Smooth muscle cell of the brain vasculature (primary cell): ENCODE data around the gene ILDR2.
A peak's percentile ranks its signal among the peaks of the same experiment; 100 is the strongest.
"Not testable (repeated sequence)": the region's sequence is repeated elsewhere in the genome, so short reads cannot be mapped to it uniquely, and the experiment has no call there.

ENCODE experiments used
- DNase-seq: peaks from one replicate; pipeline ENCODE4 v3.0.0-alpha.2; 2012; ENCODE audit warnings: low read depth, low spot score

ILDR2 gene

DNA sequence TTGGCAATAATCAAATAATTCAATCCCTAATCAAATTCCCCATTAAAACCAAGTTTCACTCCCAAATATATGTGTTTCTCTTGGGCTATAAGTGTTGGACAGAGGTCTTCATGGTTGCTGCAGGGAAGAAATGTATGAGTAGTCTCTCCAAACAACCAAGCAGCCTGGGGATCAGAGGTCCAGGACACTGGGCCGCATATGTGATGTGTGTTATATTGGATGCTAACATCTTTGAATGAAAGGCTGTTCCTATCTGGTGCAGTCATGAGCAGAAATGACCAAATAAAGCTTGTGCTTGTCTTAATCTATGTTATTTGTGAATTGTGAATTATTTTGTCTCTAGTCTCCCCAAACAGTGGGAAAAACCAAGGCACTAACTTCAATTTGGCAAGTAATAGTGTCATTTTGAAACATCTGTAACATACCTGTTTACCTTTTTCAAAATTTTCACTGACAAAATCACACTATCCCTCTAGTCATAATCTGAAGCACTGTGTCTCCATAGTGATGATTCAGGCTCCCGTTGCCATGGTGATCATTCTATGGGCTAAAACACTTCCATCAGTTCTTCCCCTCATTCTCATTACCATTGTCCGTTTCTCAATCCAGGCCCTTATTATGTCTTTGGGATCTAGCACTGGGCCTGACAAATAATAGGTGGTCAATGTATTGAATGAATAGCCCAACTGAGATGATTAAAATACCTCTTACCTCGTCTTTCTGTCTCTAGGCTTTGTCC is 86.8 kb downstream of the ILDR2 start:
- no peak for DNase-seq

DNA sequence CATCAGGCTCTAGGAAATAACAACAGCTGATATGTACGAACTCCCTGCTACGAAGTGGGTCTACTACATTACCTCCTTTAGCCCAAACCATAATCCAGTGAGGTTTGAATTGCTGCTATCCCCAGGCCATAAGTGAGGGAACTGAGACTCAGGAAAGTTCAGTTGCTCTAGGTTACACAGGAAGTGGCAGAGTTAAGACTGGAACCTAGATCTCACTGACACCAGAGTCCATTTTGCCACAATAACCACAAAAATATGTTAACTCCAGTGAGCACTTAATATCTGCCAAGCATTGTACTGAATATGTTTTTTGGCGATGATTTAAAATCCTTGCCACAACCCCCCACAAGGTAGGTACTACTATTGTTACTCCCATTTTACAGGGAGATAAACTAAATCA is 90.4 kb downstream of the ILDR2 start:
- no peak for DNase-seq

DNA sequence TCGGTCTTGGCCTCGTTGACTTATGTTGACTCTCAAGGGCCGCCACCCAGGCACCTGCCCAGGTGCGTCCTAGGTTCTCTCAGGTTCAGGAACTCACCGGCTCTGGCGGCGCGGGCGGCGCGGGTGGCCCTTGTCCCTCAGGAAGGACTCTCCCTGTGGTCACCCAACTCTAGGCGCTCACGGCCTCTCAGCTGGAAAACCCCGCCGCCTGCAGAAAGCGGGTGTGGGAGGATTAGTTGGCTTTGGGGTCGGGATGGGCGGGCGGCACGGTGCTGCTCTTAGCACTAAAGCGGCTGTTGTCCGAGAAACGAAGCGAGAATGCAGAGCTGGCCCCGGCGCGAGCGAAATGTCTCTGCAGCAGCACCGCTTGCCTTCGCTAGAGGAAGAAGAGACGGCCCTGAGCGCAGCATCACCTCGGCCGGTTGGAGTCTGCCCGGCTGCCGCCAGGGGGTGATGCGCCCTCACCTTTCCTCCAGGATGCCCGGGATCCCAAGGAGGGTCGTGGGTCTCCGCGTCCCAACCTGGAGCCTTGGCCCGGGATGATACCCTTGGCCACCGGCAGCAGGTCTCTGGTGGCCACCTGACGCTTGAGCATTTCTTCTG is 91.2 kb downstream of the ILDR2 start:
- DNase-seq: no peak

DNA sequence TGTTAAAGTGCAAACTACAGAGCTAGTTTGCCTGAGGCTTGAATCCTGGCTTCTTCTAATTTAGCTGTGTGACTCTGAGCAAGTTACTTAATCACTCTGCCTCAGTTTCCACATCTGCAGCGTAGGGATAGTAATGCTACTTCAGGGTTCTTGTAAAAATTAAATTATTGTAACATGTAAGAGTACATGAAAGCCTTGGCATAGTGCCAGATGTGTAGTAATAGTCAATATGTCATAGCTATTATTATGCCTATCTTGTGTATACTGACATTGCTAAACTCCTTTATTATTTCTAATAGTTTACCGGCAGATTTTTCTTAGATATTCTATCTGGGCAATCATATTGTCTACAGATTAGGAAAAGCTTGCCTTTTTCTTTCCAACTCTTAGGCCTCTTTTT is 92.4 kb downstream of the ILDR2 start:
- DNase-seq: no peak

DNA sequence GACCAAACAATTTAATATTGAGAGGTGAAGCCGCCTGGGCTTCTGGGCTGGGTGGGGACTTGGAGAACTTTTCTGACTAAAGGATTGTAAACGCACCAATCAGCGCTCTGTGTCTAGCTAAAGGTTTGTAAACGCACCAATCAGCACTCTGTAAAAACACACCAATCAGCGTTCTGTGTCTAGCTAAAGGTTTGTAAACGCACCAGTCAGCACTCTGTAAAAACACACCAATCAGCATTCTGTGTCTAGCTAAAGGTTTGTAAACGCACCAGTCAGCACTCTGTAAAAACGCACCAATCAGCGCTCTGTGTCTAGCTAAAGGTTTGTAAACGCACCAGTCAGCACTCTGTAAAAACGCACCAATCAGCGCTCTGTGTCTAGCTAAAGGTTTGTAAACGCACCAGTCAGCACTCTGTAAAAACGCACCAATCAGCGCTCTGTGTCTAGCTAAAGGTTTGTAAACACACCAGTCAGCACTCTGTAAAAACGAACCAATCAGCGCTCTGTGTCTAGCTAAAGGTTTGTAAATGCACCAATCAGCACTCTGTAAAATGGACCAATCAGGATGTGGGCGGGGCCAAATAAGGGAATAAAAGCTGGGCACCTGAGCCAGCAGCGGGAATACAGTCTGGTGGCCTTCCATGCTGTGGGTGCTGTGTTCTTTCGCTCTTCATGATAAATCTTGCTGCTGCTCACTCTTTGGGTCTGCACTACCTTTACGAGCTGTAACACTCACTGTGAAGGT is 97.0 kb downstream of the ILDR2 start:
- not testable (repeated sequence) for DNase-seq

DNA sequence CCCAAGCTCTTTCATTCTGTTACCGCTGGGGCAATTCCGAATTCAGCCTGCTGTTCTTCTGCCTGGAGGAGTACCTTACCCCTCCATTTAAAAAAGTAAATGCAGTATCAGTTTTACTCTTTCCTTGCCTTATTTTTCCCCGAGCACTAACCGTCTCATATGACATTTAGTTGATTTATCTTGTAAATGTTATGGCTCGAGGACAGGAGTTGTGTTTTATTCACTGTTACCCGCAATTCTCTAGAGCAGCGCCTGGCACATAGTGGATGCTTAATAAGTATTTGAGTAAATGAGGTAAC is 98.9 kb downstream of the ILDR2 start:
- no peak for DNase-seq

DNA sequence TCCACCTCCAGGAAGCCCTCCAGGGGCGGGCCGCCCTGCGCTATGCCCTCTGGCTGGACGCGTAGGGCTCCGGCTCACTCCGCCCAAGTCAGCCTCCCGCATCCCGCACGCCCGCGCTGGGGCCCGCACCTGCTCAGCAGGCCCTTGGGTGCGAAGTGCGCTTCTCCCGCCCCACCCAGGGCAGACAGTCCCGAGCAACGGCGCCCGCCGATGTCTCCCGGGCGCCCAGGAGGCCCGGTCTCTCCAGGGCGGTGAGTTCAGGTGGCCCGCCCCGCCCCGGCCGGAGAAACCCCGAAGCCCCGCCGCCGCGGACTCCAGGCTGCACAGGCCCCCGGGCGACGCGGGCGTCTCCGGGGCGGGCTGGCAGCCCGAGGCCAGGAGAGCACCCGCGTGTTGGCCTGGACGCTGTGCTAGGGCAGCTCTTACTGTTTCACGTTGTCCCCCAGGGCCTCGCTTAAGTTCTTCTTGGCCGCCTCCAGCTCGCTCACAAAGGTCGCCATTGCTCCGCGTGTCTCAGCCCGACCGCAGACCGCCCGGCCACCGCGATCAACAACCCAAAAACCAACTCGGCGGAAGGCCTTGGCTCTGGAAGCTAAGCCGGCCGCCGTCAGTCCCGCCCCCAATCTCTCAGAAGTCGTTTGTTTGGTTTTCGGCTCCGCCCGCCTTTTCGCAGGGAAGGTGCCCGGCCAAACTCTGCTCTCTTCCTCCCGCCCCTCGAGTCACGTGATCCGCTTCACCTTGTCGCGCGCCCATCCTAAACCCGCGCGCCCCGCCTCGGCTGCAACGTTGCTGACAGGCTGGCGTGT is 99.4 kb downstream of the ILDR2 start, which contains the start of gene TADA1:
TADA1 (minus strand) TSS at position 531 of the 806 bp plus-strand sequence; CDS start at position 500, 31 bp downstream.
- DNase-seq: peak; percentile 91

DNA sequence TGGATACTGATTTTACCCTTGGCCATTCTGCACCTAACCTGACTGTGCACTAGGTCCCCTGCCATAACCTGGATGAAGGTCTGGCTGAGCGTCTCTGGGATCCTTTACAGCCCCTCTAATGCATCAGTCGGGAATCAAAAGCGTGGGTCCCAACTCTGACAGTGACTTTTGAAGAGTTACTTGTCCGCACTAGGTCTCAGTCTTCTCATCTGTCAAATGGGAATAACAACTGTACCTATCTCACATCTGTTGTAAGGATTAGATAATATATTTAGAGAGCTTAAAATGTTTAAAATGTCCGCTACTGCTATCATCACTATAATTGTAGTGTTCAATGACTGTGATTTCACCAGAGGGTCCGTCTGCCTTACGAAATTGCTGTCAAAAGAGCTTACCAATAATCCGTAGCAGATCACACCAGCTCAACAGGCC is 100.0 kb downstream of the ILDR2 start:
- no peak for DNase-seq

DNA sequence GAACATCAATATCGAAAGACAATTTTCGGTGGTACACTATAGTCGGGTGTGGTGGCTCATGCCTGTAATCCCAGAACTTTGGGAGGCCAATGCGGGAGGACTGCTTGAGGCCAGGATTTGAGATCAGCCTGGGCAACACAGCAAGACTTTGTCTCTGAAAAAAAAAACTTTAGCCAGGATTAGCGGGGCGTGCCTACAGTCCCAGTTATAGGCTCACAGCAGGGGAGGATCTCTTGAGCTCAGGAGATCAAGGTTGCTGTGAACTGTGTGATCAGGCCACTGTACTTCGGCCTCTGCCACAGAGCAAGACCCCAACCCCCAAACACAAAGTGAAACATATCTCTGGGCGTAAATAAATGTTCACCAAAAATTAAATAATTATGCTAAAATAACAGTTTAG is 100.9 kb downstream of the ILDR2 start:
- DNase-seq: no peak

DNA sequence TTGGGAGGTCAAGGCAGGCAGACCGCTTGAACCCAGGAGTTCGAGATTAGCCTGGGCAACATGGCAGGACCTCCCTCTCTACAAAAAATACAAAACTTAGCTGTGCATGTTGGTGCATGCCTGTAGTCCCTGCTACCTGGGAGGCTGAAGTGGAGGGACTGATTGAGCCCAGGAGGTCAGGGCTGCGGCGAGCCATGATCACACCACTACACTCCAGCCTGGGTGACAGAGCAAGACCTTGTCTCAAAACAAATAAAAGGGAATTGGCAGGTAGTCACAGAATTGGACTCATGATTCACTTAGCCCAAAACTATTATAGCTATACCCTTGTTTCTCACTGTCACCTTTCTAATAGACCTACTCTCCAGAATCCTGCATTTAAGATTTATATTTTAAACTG is 104.8 kb downstream of the ILDR2 start:
- no peak for DNase-seq

DNA sequence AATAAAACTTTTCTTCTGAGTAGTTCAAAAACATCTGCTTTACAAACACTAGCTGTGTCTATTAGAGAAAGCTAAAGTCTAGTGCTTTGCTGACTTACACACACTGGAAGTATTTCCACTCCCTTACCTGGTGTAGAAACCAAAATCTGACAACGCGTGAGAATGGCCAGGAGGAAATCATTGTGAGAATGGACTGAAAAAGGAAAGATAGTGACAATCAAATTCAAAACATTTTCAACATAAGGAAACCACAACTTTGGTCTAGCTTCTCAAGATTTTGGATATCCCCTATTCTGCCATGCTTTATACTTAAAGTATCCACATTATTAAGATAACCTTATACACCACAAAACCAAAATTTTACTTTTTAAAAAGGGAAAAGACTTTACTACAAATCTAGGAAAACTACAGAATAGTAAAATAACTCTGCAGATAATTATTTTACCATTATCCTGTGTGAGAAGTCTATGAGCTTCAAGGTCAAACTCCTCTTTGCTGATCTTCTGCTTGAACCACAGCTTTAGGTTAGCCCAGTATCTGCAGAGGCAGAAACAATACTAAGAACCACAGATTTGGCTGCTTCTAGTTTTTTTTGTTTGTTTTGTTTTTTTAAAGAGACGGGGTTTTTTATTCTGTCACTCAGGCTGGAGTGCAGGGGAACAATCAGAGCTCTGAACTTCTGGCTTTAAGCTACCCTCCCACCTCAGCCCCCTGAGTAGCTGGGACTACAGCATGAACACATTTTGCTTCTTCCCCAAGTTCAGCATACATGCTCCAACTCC is 105.8 kb downstream of the ILDR2 start:
- no peak for DNase-seq

DNA sequence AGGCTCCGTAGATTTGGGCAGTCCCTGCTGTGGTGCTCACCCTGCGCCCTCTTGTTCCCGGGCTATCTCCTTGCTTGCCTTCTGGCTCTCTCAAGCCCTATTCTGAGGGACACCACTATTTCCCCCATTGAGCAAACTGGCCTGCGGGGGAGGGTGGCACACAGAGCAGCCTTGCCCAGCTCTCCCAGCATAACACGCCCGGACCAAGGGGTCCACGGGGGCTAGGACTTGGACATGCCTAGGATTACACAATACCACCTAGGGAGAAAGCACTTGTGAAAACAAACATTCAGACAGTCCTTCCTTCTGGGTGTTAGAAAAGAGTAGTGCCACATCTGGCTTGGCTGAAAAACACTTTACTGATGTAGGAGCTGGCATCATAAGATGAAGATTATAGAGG is 106.7 kb downstream of the ILDR2 start:
- no peak for DNase-seq

DNA sequence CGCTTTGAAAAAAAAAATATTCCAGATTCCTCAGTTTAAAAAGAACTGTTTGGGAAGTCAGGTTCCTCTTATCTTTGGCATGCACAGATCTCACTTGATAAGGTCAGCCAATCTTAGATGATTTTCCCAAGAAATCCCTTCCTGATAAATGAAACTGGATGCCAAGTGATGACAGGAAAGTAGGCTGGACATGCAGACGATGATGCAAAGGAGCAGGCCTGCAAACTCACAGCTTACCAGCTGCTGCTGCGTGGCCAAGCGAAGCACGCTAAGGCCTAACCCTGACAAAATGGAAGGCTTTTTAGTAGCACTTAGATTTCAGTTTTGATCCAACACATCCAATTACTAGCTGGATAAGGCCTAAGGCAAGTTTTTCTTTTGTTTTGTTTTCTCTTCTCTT is 109.4 kb downstream of the ILDR2 start:
- DNase-seq: no peak

DNA sequence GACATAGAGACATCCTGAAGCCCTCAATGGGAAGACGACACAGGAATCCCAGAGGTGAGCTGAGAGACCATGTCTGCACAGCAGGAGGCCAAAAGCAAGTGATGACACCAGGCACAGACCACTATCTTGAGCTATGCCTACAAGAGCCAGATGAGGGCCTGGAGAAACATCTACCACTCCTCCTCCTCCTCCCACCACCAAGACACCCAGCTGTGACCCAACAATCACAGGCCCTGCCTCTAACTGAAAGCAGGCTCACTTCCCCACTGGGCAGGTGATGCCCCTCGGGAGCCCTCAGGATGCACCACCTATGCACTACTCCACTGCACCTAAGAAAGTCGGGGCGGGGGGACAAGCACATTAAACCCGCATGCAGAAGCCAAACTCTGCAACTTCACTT is 115.7 kb downstream of the ILDR2 start:
- DNase-seq: no peak

DNA sequence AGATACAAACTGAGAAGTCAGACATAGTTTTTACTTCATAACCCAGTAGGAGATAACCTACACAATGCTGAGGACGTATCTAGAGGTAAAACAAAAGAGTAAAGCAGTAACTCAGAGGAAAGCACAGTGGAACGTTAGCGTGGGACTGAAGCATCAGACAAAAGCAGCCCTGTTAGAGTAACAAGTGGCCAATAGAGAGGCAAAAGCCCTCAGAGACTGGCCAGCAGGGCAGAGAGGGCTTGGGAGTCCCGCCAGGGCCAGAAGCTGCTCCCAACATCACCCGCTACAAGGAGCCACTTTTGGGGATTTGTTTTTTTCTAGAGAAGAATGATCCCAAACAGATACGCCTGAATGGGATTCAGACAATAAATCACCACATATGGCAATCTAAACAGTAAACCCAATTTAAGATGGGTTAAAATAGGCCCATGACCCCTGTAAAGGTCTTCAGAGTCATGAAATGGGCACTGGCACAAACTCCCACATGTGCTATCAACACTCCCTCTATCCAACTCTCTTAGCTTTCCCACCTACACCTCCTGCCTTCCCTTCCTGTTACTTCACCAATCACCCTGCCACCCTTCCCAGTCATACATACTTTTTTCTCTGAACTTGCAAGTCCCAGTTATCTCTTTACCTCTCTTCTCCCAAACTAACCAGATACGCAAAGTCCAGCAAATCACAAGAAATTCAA is 116.5 kb downstream of the ILDR2 start:
- DNase-seq: no peak
